IPS-18c (cell line): Measurements from ENCODE around the gene FKBP3.
"Not testable (repeated sequence)": the region's sequence is repeated elsewhere in the genome, so short reads cannot be mapped to it uniquely, and the experiment has no call there.

Experiments used
- H3K4me3 ChIP-seq: 2 replicates; pipeline ENCODE4 v1.7.0; 2013; ENCODE audit warnings: low read depth, mild to moderate bottlenecking, low read length, moderate library complexity; ENCODE audit not compliant: insufficient read depth
- H3K9me3 ChIP-seq: one replicate; pipeline ENCODE4 v1.6.1; 2013; ENCODE audit warnings: mild to moderate bottlenecking, low read length, moderate library complexity; ENCODE audit not compliant: control insufficient read depth, insufficient read depth

Gene FKBP3

GRCh38 chr14:45080416-45080968 is 53.8 kb downstream of the FKBP3 start:
- H3K4me3 ChIP-seq, H3K9me3 ChIP-seq: not testable (repeated sequence)

GRCh38 chr14:45078323-45078722 is 56.0 kb downstream of the FKBP3 start:
- Histone ChIP-seq H3K9me3 (no peaks in the 10 kb centered on the region), H3K4me3 (no peak overlapping the region)

- Histone ChIP-seq H3K4me3 (no peak overlapping the region), H3K9me3 (no peaks in the 10 kb centered on the region)
Observed at GRCh38 chr14:45073231-45073879, 60.9 kb downstream of the FKBP3 start.

- Histone ChIP-seq H3K4me3 (no peak overlapping the region), H3K9me3 (no peaks in the 10 kb centered on the region)
Observed at GRCh38 chr14:45072126-45072525, 62.2 kb downstream of the FKBP3 start.

GRCh38 chr14:45070215-45070614 is 64.1 kb downstream of the FKBP3 start:
- H3K9me3 ChIP-seq, result no peaks in the 10 kb centered on the region
- no peak overlapping the region for H3K4me3 ChIP-seq

- no peak overlapping the region for H3K4me3 ChIP-seq
- no peaks in the 10 kb centered on the region for H3K9me3 ChIP-seq
Observed at GRCh38 chr14:45068396-45068795, 65.9 kb downstream of the FKBP3 start.

GRCh38 chr14:45066667-45067066 is 67.6 kb downstream of the FKBP3 start:
- Histone ChIP-seq H3K9me3 (no peaks in the 10 kb centered on the region), H3K4me3 (no peak overlapping the region)

- H3K4me3 ChIP-seq, result no peak overlapping the region
- H3K9me3 ChIP-seq, result no peaks in the 10 kb centered on the region
Observed at GRCh38 chr14:45065956-45066355, 68.3 kb downstream of the FKBP3 start.
